Ovary (tissue), 3 donors: ENCODE measurements around the gene ABCA10.

Experiments used
- CTCF ChIP-seq, 3 donors: fragments of 450-650 bp in 2 of 3; fragments of 200-600 bp in 1 of 3; IDR thresholded peaks; one replicate each; pipeline versions ENCODE4 v1.5.1 to v1.8.0; 2016 to 2022; ENCODE audit warnings: antibody characterized with exemption in 3 of 3, mild to moderate bottlenecking in 1 of 3
- POLR2A ChIP-seq: fragments of 450-650 bp; IDR thresholded peaks from one replicate; pipeline ENCODE4 v1.6.1; 2017; ENCODE audit warnings: antibody characterized with exemption, mild to moderate bottlenecking, moderate library complexity
- donor health status: DM: no; HTN: no; CAD: no.

- TF ChIP-seq POLR2A (no peak), CTCF (IDR thresholded peaks at IDR 0.05) (no peak)
Measured at GRCh38 chr17:69170377-69170776, 58.2 kb downstream of the ABCA10 start.
